NB4 (cell line): ENCODE measurements around the gene CHD6.

Source experiments
- DNase-seq: peaks from one replicate; pipeline ENCODE4 v3.0.0; 2010; ENCODE audit warnings: low read depth
- H3K4me3 ChIP-seq: one replicate; pipeline ENCODE4 v1.5.1; 2011; ENCODE audit warnings: mild to moderate bottlenecking, low read depth, low read length, moderate library complexity
- MYC ChIP-seq: IDR thresholded peaks from 2 replicates; pipeline ENCODE4 v1.6.1; 2011; ENCODE audit warnings: low read depth, low read length
- POLR2A ChIP-seq: IDR thresholded peaks from 2 replicates; pipeline ENCODE4 v1.6.1; 2011; ENCODE audit warnings: mild to moderate bottlenecking; ENCODE audit not compliant: insufficient read length; ENCODE audit errors: extremely low read depth
- TF ChIP-seq, protein P1 (sequence below): IDR thresholded peaks from one replicate; pipeline ENCODE4 v1.5.1; 2012; ENCODE audit warnings: low read depth, low read length
- TF ChIP-seq, protein P2 (sequence below): IDR thresholded peaks from 2 replicates; pipeline ENCODE4 v1.6.1; 2011; ENCODE audit warnings: low read depth, low read length

The CHD6 gene

DNA sequence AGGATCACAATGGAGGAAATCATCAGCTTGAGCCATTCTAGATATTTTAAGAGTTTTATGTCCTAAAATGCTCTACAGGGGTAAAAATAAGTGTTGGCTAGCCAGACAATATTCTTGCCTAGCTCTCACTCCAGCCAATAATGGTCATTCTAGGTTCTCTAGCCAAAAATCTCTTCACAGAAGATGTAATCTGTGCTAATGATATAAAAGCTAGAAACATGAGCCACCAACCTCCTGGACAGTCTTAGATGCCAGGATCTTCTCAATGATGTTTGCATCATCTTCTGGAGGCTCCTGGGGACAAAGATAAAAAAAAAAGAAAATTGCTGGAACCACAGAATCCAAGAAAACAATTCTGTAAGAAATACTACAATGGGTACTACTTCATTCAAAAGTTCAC, 119.1 kb downstream of the CHD6 start:
- H3K4me3 ChIP-seq, result no peak overlapping the region
- no peak for DNase-seq
- TF ChIP-seq, protein P1, sequence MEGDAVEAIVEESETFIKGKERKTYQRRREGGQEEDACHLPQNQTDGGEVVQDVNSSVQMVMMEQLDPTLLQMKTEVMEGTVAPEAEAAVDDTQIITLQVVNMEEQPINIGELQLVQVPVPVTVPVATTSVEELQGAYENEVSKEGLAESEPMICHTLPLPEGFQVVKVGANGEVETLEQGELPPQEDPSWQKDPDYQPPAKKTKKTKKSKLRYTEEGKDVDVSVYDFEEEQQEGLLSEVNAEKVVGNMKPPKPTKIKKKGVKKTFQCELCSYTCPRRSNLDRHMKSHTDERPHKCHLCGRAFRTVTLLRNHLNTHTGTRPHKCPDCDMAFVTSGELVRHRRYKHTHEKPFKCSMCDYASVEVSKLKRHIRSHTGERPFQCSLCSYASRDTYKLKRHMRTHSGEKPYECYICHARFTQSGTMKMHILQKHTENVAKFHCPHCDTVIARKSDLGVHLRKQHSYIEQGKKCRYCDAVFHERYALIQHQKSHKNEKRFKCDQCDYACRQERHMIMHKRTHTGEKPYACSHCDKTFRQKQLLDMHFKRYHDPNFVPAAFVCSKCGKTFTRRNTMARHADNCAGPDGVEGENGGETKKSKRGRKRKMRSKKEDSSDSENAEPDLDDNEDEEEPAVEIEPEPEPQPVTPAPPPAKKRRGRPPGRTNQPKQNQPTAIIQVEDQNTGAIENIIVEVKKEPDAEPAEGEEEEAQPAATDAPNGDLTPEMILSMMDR, result no peak
- TF ChIP-seq MYC (no peak), POLR2A (no peak)
- TF ChIP-seq, protein P2, sequence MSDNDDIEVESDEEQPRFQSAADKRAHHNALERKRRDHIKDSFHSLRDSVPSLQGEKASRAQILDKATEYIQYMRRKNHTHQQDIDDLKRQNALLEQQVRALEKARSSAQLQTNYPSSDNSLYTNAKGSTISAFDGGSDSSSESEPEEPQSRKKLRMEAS, result no peak

DNA sequence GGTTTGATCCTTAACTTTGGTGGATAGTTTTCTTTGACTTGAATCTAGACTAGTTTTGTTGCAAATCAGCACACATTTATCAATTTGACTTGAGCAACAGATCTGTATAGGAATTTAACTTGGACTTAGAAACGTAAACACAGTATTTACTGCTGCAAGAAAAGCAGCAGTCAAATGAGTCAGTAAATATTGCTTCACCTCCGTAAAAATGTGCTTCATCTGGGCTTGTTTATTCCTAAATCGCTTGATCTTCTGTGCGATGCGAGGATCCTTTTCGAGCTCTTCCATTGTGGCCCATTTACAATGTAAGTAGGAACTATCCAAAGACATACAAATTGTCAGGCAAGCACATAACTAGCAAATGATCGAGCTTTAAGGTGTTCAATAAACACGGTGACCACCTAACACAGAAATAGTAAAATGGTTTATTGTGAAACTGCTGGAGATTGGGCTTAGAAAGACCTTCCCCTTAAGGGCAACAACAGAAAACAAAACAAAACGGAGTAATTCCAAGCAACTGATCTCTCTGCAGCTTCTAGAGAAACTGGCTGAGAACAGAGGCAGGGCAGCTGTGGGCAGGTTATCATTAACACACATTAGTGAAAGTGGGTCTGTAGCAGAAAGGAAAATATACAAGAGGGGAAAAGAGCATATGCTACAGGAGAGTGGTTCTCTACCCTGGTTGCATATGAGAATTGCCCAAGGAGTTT, 120.8 kb downstream of the CHD6 start:
- no peak overlapping the region for H3K4me3 ChIP-seq
- no peak for DNase-seq
- no peak for TF ChIP-seq POLR2A

DNA sequence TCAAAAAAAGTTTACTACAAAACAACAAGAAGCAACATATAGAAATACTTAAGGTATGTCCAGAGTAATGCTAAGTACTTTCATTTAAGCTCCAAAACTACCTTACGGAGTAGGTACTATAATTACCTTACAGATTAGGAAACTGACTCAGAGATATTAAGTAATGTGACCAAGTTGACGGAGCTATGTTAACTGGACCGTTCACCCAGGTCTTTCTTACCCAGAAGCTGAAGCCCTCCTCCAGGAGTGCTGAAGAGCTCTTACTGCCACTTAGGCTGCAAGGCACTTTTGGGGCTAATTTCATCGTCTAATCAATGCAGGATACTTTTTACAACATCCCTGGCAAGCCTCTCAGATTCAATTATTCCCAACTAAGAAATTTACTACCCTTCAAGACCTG, 123.7 kb downstream of the CHD6 start:
- DNase-seq, result no peak
- H3K4me3 ChIP-seq, result no peak overlapping the region
- TF ChIP-seq, protein P2, result no peak
- no peak for TF ChIP-seq MYC
- TF ChIP-seq, protein P1, result no peak
- TF ChIP-seq POLR2A, result no peak

DNA sequence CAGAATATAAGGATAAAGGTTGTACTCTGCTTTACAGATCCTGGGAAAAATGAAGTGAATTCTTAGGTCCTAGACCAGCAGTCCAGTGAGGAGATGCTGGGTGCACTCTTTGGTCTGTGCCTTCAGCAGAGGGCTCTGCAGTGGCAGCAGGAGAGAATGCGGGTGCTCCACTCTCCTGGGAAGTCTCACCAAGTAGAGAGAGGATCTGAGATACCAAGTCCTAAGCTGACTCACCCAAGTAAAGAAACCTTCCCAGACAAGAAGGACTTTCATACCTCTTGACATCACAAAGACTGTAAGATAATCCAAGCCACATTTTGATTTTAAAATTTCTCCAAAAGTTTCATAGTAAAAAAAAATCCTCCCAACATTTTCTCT, 134.6 kb downstream of the CHD6 start:
- no peak for DNase-seq
- TF ChIP-seq, protein P1, result no peak
- TF ChIP-seq POLR2A (no peak), MYC (no peak)
- TF ChIP-seq, protein P2, result no peak

DNA sequence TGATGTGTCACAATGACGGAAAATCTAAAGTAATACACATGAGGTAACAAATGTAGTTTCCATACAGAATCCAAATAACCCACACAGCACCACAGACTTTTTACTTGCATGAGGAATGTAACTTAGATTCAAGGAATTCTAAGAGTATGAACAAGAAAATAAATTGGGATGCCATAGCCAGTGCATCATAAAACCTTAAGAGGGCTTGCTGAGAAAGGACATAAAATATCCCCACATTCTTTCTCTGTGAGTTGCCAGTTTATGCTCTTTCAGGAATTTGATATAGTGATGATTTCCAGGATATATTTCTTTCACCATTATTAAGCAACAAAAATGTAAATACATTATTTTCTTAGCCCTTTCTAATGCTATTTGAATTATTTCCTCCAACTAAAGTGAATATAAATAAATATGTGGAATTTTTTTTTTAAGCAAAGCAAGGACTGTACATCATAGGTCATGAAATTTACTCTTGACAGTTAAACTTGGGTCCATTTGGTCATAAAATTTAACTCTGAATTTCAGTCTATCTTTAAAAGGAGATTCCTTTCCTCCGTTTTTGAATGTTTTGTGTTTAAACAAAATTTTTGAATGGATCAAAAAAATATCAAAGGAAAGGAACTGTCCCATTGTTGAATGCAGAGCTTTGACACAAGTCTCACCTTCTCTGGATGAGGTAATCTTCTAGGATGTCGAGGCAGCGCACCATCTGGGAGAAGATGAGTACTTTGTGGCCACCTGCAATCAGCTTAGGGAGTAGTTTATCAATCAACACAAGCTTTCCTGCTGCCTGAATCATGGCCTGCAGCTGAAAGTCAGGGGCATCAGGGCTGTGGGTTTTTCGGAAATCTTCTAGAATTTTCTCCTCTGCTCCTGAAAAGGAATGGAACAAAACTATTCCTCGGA, 135.3 kb downstream of the CHD6 start:
- H3K4me3 ChIP-seq, result no peak overlapping the region
- DNase-seq, result no peak
- TF ChIP-seq POLR2A (no peak), MYC (no peak)
- TF ChIP-seq, protein P2, result no peak
- TF ChIP-seq, protein P1, result no peak

More for the DNA sequence above, 134.6 kb downstream of the CHD6 start:
- no peak overlapping the region for H3K4me3 ChIP-seq

DNA sequence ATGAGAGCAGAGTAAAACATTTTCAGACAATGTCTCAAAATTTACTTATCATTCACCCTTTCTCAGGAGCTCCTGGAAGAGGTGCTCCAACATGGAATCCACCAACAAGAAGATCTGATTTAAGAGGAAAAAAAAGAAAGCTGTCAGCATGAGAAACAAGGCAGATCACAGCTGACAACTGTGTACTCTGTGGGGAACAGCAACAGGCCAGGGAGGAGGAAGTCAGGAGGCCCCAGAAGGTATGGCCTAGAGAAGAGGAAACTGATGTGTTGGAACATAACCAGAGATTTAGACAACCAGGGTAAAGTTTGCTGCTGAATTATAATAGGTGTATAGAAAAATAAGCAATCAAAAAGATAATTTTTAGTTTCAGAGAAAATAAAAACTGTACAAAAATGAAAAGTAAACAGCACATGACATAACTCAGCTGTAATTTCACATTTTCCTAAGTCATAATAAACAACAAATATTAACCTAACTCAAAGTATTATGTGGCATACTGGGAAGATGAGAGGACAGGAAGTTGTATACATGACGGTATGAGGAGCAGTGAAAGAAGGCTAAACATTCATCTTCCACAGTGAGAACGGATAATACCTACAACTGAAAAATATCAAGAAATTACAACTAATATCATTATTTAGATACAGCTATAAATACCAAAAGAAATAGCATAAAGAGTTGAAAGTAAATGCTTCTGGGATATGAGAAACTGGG, 138.0 kb downstream of the CHD6 start:
- DNase-seq, result peak; percentile 42
- TF ChIP-seq MYC (no peak), POLR2A (no peak)
- TF ChIP-seq, protein P1, result no peak
- TF ChIP-seq, protein P2, result no peak
- H3K4me3 ChIP-seq, result no peak overlapping the region
